ENCODE results near the gene SLC25A23.

DNA sequence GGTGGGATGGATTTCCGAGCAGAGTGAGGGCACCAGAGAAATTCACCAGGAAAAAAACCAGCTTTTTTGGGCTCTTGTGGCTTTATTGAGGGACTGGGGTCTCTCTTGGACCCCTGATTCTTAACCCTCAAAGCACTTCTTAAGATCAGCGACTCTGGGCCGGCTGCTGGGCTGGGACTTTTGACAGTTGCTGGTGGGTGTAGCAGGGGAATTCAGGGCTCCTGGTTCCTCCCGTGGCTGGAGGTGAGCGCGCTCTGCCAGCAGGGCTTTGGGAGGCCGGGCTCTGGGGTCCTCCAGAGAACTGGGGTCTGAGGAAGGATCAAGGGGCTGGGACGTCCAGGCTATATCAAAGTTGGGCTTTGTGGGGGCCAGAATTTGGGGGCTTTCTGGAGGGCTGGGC lies 7.8 kb upstream of the SLC25A23 start:
- TF ChIP-seq ZSCAN29 (IDR thresholded peaks at IDR 0.05) (no peak), CTCF (IDR thresholded peaks at IDR 0.05 in 2 of 3, conservative IDR thresholded peaks at IDR 0.05 in 1 of 3; ENCODE audit: control insufficient read depth in 2 of 3, extremely low read depth in 1 of 3, insufficient read depth in 1 of 3, low read depth in 3 of 3, low read length in 3 of 3) (no peak), KDM1A (IDR thresholded peaks at IDR 0.05; ENCODE audit: borderline replicate concordance) (no peak), CREB1 (IDR thresholded peaks at IDR 0.05; ENCODE audit: low read depth) (no peak), BCL11A (IDR thresholded peaks at IDR 0.05; ENCODE audit: low read depth, low read length) (no peak), TBL1XR1 (IDR thresholded peaks at IDR 0.05; ENCODE audit: low read depth, low read length) (no peak)
